ENCODE data around the gene PPP3CA. TPM values are rescaled to one million over a fixed set of nuclear protein-coding genes. Genes with fewer than 3 reads are reported as not detected.

PPP3CA gene
- total and polyA plus RNA-seq, 11 donors, result 5.9 to 32.5 (median 19.3) TPM

GRCh38 chr4:101299021-101299420 lies 48.3 kb downstream of the PPP3CA start:
- no peak for TF ChIP-seq CTCF (IDR thresholded peaks at IDR 0.05)
- TF ChIP-seq POLR2A (IDR thresholded peaks at IDR 0.05), result no peak
- no peaks in the 10 kb centered on the region for H3K9me3 ChIP-seq
- DNase-seq (no peak), ATAC-seq (no peak)
- 89 to 99% (median 96%) methylated on average over 2 of the region's 2 CpGs for WGBS, 4 donors
- H3K4me1 ChIP-seq, result peaks cover 0 to 15% (median 0%) of the 10 kb centered on the region in 12 donors
- H3K27me3 ChIP-seq, result no peaks in the 10 kb centered on the region
- H3K27ac ChIP-seq, result no peak overlapping the region
- no peaks in the 10 kb centered on the region for H3K36me3 ChIP-seq
- H3K4me3 ChIP-seq, result no peak overlapping the region
- intact Hi-C loops (cut with DNase I), result loop anchor here in 1 of 10 donors (10.0 kb wide), 1 partner anchor 46 kb away; the partner anchor contains the start of gene PPP3CA

- no peak for DNase-seq
- peaks cover 0 to 34% (median 9%) of the 10 kb centered on the region in 12 donors for H3K4me1 ChIP-seq
- H3K36me3 ChIP-seq, result no peaks in the 10 kb centered on the region
- peak in 1 of 4 donors; percentile 45 for ATAC-seq
- H3K27me3 ChIP-seq, result no peaks in the 10 kb centered on the region
- intact Hi-C loops (cut with DNase I), result loop anchor here in 1 of 10 donors (10.0 kb wide), 1 partner anchor 49 kb away; the partner anchor contains the start of gene PPP3CA
- no peak overlapping the region for H3K4me3 ChIP-seq
- H3K27ac ChIP-seq, result no peak overlapping the region
- no peak for TF ChIP-seq CTCF (IDR thresholded peaks at IDR 0.05)
- no peak for TF ChIP-seq POLR2A (IDR thresholded peaks at IDR 0.05)
- no peaks in the 10 kb centered on the region for H3K9me3 ChIP-seq
Observed at GRCh38 chr4:101295691-101296090, 51.6 kb downstream of the PPP3CA start.

GRCh38 chr4:101294597-101294996 lies 52.7 kb downstream of the PPP3CA start:
- ATAC-seq (no peak), DNase-seq (no peak)
- Histone ChIP-seq H3K27ac (no peak overlapping the region), H3K27me3 (no peaks in the 10 kb centered on the region), H3K4me1 (peaks cover 0 to 38% (median 13%) of the 10 kb centered on the region in 12 donors), H3K4me3 (no peak overlapping the region), H3K36me3 (no peaks in the 10 kb centered on the region), H3K9me3 (no peaks in the 10 kb centered on the region)
- 94 to 99% (median 95%) methylated on average over 3 of the region's 3 CpGs for WGBS, 4 donors
- TF ChIP-seq CTCF (IDR thresholded peaks at IDR 0.05) (no peak), POLR2A (IDR thresholded peaks at IDR 0.05) (no peak)
- intact Hi-C loops (cut with DNase I), result loop anchor here in 1 of 10 donors (10.0 kb wide), 1 partner anchor 50 kb away; the partner anchor contains the start of gene PPP3CA

- Histone ChIP-seq H3K4me1 (peaks cover 0 to 54% (median 27%) of the 10 kb centered on the region in 12 donors), H3K36me3 (no peaks in the 10 kb centered on the region), H3K27me3 (no peaks in the 10 kb centered on the region), H3K4me3 (no peak overlapping the region), H3K27ac (no peak overlapping the region), H3K9me3 (no peaks in the 10 kb centered on the region)
- peak in 2 of 4 donors; percentile 52 to 57 for ATAC-seq
- WGBS, 4 donors, result 77 to 96% (median 89%) methylated on average over 2 of the region's 2 CpGs
- TF ChIP-seq POLR2A (IDR thresholded peaks at IDR 0.05) (no peak), CTCF (IDR thresholded peaks at IDR 0.05) (no peak)
- DNase-seq, result no peak
- intact Hi-C loops (cut with DNase I), result loop anchor here in 1 of 10 donors (10.0 kb wide), 1 partner anchor 52 kb away; the partner anchor contains the start of gene PPP3CA
Observed at GRCh38 chr4:101292901-101293300, 54.4 kb downstream of the PPP3CA start.
